NT2/D1 (cell line): ENCODE measurements around the gene USP50.

Experiments
- SUZ12 ChIP-seq: IDR thresholded peaks from 2 replicates; pipeline ENCODE4 v1.6.1; 2011; ENCODE audit not compliant: insufficient read length, insufficient read depth; ENCODE audit errors: extremely low read depth
- YY1 ChIP-seq: IDR thresholded peaks from 2 replicates; pipeline ENCODE4 v1.6.1; 2011; ENCODE audit not compliant: insufficient read length, insufficient read depth
- ZNF274 ChIP-seq: IDR thresholded peaks from 2 replicates; pipeline ENCODE4 v1.6.1; 2011; ENCODE audit warnings: mild to moderate bottlenecking, low read depth, low read length

DNA sequence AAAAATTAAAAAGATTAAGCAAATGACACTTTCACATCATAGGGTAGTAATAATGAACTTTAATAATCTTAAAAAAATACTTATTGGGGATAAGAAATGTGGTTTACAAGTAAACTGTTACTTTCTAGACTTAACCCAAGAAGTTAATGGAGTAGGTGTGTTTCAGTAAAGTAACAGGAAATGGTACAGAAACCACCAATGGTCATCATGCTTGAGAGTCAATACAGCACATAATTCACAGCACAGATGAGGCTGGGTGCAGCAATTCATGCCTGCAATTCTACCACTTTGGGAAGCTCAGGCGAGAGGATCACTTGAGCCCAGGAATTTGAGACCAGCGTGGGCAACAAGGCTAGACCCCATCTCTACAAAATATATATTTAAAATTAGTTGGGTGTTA is 11.5 kb upstream of the USP50 start:
- TF ChIP-seq ZNF274: no peak
- TF ChIP-seq YY1: no peak
- TF ChIP-seq SUZ12: no peak
